Breast epithelium (tissue), 3 donors: ENCODE data around the gene SLC39A11.
"Not testable (repeated sequence)": the region's sequence is repeated elsewhere in the genome, so short reads cannot be mapped to it uniquely, and the experiment has no call there.

Experiments
- POLR2A ChIP-seq: fragments of 450-650 bp; IDR thresholded peaks from one replicate; pipeline ENCODE4 v1.6.1; 2016; ENCODE audit warnings: antibody characterized with exemption, mild to moderate bottlenecking, moderate library complexity
- POLR2AphosphoS5 ChIP-seq, 3 donors: sonication (generic); formaldehyde crosslinking; IDR thresholded peaks; one replicate each; pipeline ENCODE4 v1.6.1; 2017; ENCODE audit warnings: antibody characterized with exemption in 3 of 3

GRCh38 chr17:72824267-72824666 is 268.2 kb downstream of the SLC39A11 start:
- not testable (repeated sequence) for TF ChIP-seq POLR2A; POLR2AphosphoS5 (IDR thresholded peaks at IDR 0.05)
